ENCODE measurements around the gene TPBGL. TPM values are rescaled to one million over a fixed set of nuclear protein-coding genes. Genes with fewer than 3 reads are reported as not detected.

The TPBGL gene
- total RNA-seq, 1 donor = not detected

DNA sequence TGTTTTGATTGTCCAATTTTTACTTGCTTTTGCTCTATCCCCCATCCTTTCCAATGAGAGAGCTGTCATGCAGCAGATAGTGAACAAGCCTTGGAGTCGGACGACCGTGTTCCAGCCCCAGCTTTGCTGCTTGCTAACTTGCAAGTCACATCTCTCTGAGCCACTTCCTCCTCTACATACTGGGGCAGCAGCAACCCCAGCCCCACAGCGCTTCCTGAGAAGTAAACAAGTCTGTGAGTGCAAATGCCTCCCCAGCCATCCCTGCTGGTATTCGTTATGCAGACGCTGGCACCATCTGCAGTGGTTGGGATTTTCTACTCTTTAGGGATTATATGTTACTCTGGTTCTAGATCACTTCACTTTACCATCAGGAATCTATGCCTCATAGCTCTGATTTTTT is 35.0 kb downstream of the TPBGL start:
- no peaks in the 10 kb centered on the region for H3K9me3 ChIP-seq (ENCODE audit: low read depth, low read length)
- H2AFZ ChIP-seq (ENCODE audit: low read length) = no peak overlapping the region
- no peak for TF ChIP-seq CTCF (IDR thresholded peaks at IDR 0.05; ENCODE audit: extremely low read depth, low read depth, low read length)
- H3K4me2 ChIP-seq (ENCODE audit: insufficient read depth, low read length) = no peak overlapping the region
- no peak overlapping the region for H3K27ac ChIP-seq (ENCODE audit: low read depth, low read length)
- H3K4me1 ChIP-seq (ENCODE audit: insufficient read depth, low read length) = no peaks in the 10 kb centered on the region
- no peak for DNase-seq (ENCODE audit: insufficient read length, low spot score, missing footprints)
- no peaks in the 10 kb centered on the region for H3K27me3 ChIP-seq (ENCODE audit: insufficient read depth, low read length)
- H4K20me1 ChIP-seq (ENCODE audit: insufficient read depth, low read length) = no peaks in the 10 kb centered on the region
- H3K79me2 ChIP-seq (ENCODE audit: insufficient read depth, low read length) = no peaks in the 10 kb centered on the region
- H3K36me3 ChIP-seq (ENCODE audit: insufficient read depth, low read length) = no peaks in the 10 kb centered on the region
- no peak overlapping the region for H3K4me3 ChIP-seq (ENCODE audit: insufficient read depth, low read length)

DNA sequence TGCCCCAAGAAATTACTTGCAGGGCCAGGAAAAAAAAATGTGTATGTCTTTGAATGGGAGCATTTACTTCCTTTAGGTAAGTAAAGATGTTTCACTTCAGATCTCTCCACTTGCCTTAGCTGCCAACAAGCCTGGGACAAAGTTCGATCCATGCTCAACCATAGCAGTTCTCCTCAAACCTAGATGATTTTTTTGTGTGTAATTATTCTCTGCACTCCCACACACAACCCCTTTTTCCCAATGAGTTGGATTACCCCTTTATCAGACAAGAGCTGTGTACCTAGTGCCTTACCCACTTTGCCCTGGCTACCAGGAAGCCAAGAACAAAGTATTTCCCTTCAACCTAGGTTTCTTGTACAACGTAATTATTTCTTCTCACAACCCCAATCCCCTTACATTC is 35.6 kb downstream of the TPBGL start:
- Histone ChIP-seq H3K27ac (ENCODE audit: low read depth, low read length) (no peak overlapping the region), H3K9me3 (ENCODE audit: low read depth, low read length) (no peaks in the 10 kb centered on the region), H4K20me1 (ENCODE audit: insufficient read depth, low read length) (no peaks in the 10 kb centered on the region), H3K36me3 (ENCODE audit: insufficient read depth, low read length) (no peaks in the 10 kb centered on the region), H3K4me3 (ENCODE audit: insufficient read depth, low read length) (no peak overlapping the region), H3K27me3 (ENCODE audit: insufficient read depth, low read length) (no peaks in the 10 kb centered on the region), H3K4me1 (ENCODE audit: insufficient read depth, low read length) (no peaks in the 10 kb centered on the region), H3K79me2 (ENCODE audit: insufficient read depth, low read length) (no peaks in the 10 kb centered on the region), H2AFZ (ENCODE audit: low read length) (no peak overlapping the region), H3K4me2 (ENCODE audit: insufficient read depth, low read length) (no peak overlapping the region)
- TF ChIP-seq CTCF (IDR thresholded peaks at IDR 0.05; ENCODE audit: extremely low read depth, low read depth, low read length) = no peak
- DNase-seq (ENCODE audit: insufficient read length, low spot score, missing footprints) = no peak

DNA sequence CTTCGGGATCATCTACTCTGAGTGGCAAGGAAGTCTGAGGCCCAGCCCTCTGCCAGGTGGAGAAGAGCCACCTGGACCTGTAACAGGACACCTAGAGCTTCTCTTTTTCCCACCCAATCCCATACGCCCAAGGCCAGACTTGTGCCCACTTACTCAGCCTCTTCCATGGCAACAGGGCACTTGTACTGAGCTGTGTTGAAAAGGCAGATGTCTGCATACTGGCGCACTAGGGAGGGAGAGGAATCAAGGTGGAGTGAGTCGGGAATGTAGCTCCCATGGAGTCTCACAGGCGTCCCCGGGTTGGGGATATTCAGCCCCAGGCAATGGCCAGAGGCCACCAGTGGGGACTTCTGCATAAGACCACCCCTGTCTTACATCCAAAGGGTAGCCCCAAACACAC is 36.1 kb downstream of the TPBGL start:
- Histone ChIP-seq H3K27me3 (ENCODE audit: insufficient read depth, low read length) (no peaks in the 10 kb centered on the region), H3K79me2 (ENCODE audit: insufficient read depth, low read length) (no peaks in the 10 kb centered on the region)
- TF ChIP-seq CTCF (IDR thresholded peaks at IDR 0.05; ENCODE audit: extremely low read depth, low read depth, low read length) = no peak

GRCh38 chr11:75277211-75277805 is 36.7 kb downstream of the TPBGL start:
- Histone ChIP-seq H4K20me1 (ENCODE audit: insufficient read depth, low read length) (no peaks in the 10 kb centered on the region), H3K4me1 (ENCODE audit: insufficient read depth, low read length) (no peaks in the 10 kb centered on the region), H3K4me2 (ENCODE audit: insufficient read depth, low read length) (no peak overlapping the region), H3K79me2 (ENCODE audit: insufficient read depth, low read length) (no peaks in the 10 kb centered on the region), H3K27ac (ENCODE audit: low read depth, low read length) (no peak overlapping the region), H2AFZ (ENCODE audit: low read length) (no peak overlapping the region), H3K4me3 (ENCODE audit: insufficient read depth, low read length) (no peak overlapping the region), H3K27me3 (ENCODE audit: insufficient read depth, low read length) (no peaks in the 10 kb centered on the region), H3K9me3 (ENCODE audit: low read depth, low read length) (no peaks in the 10 kb centered on the region), H3K36me3 (ENCODE audit: insufficient read depth, low read length) (no peaks in the 10 kb centered on the region)
- TF ChIP-seq CTCF (IDR thresholded peaks at IDR 0.05; ENCODE audit: extremely low read depth, low read depth, low read length) = no peak
- peak; percentile 66 for DNase-seq (ENCODE audit: insufficient read length, low spot score, missing footprints)

More for the DNA sequence above, 36.1 kb downstream of the TPBGL start:
- DNase-seq (ENCODE audit: insufficient read length, low spot score, missing footprints) = peak; percentile 70
- Histone ChIP-seq H3K4me1 (ENCODE audit: insufficient read depth, low read length) (no peaks in the 10 kb centered on the region), H3K4me3 (ENCODE audit: insufficient read depth, low read length) (no peak overlapping the region), H4K20me1 (ENCODE audit: insufficient read depth, low read length) (no peaks in the 10 kb centered on the region), H3K9me3 (ENCODE audit: low read depth, low read length) (no peaks in the 10 kb centered on the region), H3K27ac (ENCODE audit: low read depth, low read length) (no peak overlapping the region), H3K36me3 (ENCODE audit: insufficient read depth, low read length) (no peaks in the 10 kb centered on the region), H2AFZ (ENCODE audit: low read length) (no peak overlapping the region), H3K4me2 (ENCODE audit: insufficient read depth, low read length) (no peak overlapping the region)
